Vagina (tissue), 2 donors: ENCODE results near the gene RALBP1. TPM values are rescaled to one million over a fixed set of nuclear protein-coding genes. Genes with fewer than 3 reads are reported as not detected.
A peak's percentile ranks its signal among the peaks of the same experiment; 100 is the strongest.
"Not testable (repeated sequence)": the region's sequence is repeated elsewhere in the genome, so short reads cannot be mapped to it uniquely, and the experiment has no call there.

Source experiments
- DNase-seq, 2 donors: peaks; one replicate each; pipeline ENCODE4 v3.0.0-alpha.2; 2017; ENCODE audit errors: extremely low spot score in 2 of 2
- H3K27ac ChIP-seq: fragments of 200-600 bp; sonication (generic); one replicate; pipeline ENCODE4 v1.5.1; 2019
- H3K27me3 ChIP-seq: fragments of 200-600 bp; sonication (generic); one replicate; pipeline ENCODE4 v1.5.1; 2019
- H3K36me3 ChIP-seq, 2 donors: fragments of 200-600 bp; sonication (generic); one replicate each; pipeline ENCODE4 v1.5.1; 2017 to 2019
- H3K4me1 ChIP-seq: fragments of 200-600 bp; sonication (generic); one replicate; pipeline ENCODE4 v1.5.1; 2019
- H3K4me3 ChIP-seq, 2 donors: fragments of 200-600 bp; sonication (generic); 1 replicate in 1 of 2; 2 replicates in 1 of 2; pipeline ENCODE4 v1.5.1; 2016 to 2019
- H3K9me3 ChIP-seq: fragments of 200-600 bp; sonication (generic); one replicate; pipeline ENCODE4 v1.5.1; 2019
- POLR2A ChIP-seq, 2 donors: fragments of 450-650 bp; IDR thresholded peaks; one replicate each; pipeline ENCODE4 v1.6.1; 2017; ENCODE audit warnings: antibody characterized with exemption in 2 of 2, mild to moderate bottlenecking in 2 of 2, moderate library complexity in 2 of 2
- POLR2AphosphoS5 ChIP-seq, 2 donors: sonication (generic); formaldehyde crosslinking; IDR thresholded peaks; one replicate each; pipeline ENCODE4 v1.9.0; 2017; ENCODE audit warnings: antibody characterized with exemption in 2 of 2, mild to moderate bottlenecking in 2 of 2, low read depth in 1 of 2; ENCODE audit not compliant: insufficient read depth in 1 of 2
- intact Hi-C: fragments of 100-400 bp; cut with DNase I; formaldehyde crosslinking; loops from one replicate; pipeline ENCODE4 v1.15.1; 2023
- total RNA-seq: library from RNA; depleted of rRNA; stranded (reverse); fragments of >200 nt; gene quantifications from one replicate; pipeline ENCODE4 v1.2.3, GENCODE V29; 2016
- TF ChIP-seq, protein P1 (sequence below), 3 experiments: fragments of 450-650 bp in 2 of 3; fragments of 200-600 bp in 1 of 3; sonication (generic) in 1 of 3; IDR thresholded peaks; one replicate each; pipeline ENCODE4 v1.5.1; 2017 to 2019; ENCODE audit warnings: antibody characterized with exemption in 3 of 3, mild to moderate bottlenecking in 2 of 3, moderate library complexity in 2 of 3

RALBP1 gene
- 65.6 TPM for total RNA-seq

DNA sequence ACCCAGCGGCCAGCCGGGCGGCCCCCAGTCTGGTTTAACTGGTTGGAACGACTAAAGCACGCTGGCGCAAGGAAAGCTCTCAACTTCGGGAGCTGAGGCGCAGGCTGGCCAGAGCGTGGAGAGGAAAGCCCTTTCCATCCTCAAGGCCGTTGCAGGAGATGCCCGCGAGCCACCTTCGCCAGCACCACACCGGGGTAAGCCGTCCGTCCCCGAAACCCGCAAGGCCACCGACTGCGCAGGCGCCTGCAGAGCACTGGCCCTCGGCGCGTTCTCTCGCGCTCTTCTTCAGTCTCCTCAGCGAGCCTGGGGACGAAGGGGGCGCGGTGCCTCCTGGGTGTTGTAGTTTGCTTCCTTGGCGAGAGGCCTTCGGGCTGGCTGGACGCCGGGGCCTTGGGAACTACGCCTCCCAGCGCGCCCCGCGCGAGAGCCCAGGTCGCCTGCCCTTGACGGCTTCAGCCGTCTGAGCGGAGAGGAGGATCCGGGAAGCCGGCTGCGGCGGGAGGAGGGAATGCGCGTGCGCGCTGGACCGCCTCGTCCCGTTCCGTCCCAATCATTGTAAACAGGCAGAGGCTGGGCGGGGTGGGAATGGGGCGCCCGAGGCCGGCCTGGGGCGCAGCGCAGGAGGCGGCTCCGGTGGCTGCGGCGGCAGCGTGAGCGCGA is at the start of gene RALBP1:
Gene RALBP1, plus strand, starts transcription at position 531 of the 660 bp plus-strand sequence. CDS start 37,533 bp downstream, outside the sequence.
- Histone ChIP-seq H3K4me1 (peaks cover 26% of the 10 kb centered on the region), H3K9me3 (no peaks in the 10 kb centered on the region), H3K27ac (peak within 1 kb of the TSS; percentile 91), H3K36me3 (peaks cover 0 to 14% of the 10 kb centered on the region in 2 donors), H3K27me3 (no peaks in the 10 kb centered on the region), H3K4me3 (peak within 1 kb of the TSS; percentile 85 to 97)
- intact Hi-C loops = loop anchor here (2.0 to 10.0 kb wide), 2 partner anchors 140 to 372 kb away; partner anchors contain the start of genes NDUFV2 and TWSG1
- peak; percentile 42 to 83 for TF ChIP-seq POLR2A (IDR thresholded peaks at IDR 0.05)
- peak; percentile 95 to 97 for TF ChIP-seq POLR2AphosphoS5 (IDR thresholded peaks at IDR 0.05; ENCODE audit: insufficient read depth in 1 of 2, low read depth in 1 of 2)
- TF ChIP-seq, protein P1, sequence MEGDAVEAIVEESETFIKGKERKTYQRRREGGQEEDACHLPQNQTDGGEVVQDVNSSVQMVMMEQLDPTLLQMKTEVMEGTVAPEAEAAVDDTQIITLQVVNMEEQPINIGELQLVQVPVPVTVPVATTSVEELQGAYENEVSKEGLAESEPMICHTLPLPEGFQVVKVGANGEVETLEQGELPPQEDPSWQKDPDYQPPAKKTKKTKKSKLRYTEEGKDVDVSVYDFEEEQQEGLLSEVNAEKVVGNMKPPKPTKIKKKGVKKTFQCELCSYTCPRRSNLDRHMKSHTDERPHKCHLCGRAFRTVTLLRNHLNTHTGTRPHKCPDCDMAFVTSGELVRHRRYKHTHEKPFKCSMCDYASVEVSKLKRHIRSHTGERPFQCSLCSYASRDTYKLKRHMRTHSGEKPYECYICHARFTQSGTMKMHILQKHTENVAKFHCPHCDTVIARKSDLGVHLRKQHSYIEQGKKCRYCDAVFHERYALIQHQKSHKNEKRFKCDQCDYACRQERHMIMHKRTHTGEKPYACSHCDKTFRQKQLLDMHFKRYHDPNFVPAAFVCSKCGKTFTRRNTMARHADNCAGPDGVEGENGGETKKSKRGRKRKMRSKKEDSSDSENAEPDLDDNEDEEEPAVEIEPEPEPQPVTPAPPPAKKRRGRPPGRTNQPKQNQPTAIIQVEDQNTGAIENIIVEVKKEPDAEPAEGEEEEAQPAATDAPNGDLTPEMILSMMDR (IDR thresholded peaks at IDR 0.05) = peak in 1 of 3 experiments; percentile 11
- peak; percentile 98 to 99 for DNase-seq

DNA sequence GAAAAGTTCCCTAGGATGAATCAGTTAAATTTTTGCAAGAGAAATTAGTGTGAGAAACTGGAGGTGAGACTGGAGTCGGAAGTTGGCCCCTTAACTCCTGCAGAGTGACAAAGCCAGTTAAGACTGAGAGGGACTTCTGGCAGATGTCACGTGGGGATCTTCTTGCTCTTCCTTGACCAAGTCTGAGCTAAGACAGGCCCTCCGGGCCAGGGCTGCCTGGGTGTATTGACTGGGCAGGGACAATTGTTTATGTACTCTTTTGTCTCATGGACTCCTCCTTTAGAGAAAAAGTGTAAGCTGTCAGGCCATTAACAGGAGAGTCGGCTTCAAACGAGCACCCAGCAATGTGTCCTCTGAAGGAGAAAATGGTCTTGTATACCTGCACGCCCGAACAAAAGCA is 48.6 kb upstream of the RALBP1 start:
- TF ChIP-seq POLR2AphosphoS5 (IDR thresholded peaks at IDR 0.05; ENCODE audit: insufficient read depth in 1 of 2, low read depth in 1 of 2) (no peak), POLR2A (IDR thresholded peaks at IDR 0.05) (no peak)
- TF ChIP-seq, protein P1 (IDR thresholded peaks at IDR 0.05) = no peak
- intact Hi-C loops = no loop called here
- Histone ChIP-seq H3K36me3 (no peaks in the 10 kb centered on the region), H3K27me3 (no peaks in the 10 kb centered on the region), H3K9me3 (no peaks in the 10 kb centered on the region), H3K4me1 (peaks cover 21% of the 10 kb centered on the region), H3K27ac (no peak overlapping the region), H3K4me3 (no peak overlapping the region)
- DNase-seq = peak in 1 of 2 donors; percentile 42

DNA sequence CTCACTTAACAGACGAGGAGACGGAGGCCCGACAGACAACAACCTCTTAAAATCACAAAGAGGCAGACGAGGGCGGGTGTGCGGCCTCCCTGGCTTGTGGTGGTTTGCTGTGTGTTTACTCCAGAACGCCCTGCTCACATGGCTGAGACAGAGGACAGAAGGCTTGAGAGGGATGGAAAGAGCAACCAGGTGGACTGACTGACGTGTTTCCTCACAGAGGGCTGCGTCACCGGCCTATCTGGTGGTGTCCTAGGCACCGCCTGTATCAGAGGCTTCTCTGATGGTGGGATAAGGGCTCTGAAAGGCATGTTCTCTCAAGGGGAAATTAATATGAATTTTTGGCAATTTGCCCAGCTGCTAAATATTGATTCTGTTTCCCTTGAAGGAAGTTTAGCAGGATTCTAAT is 47.0 kb upstream of the RALBP1 start:
- TF ChIP-seq, protein P1 (IDR thresholded peaks at IDR 0.05) = no peak
- TF ChIP-seq POLR2AphosphoS5 (IDR thresholded peaks at IDR 0.05; ENCODE audit: insufficient read depth in 1 of 2, low read depth in 1 of 2) (no peak), POLR2A (IDR thresholded peaks at IDR 0.05) (no peak)
- peak in 1 of 2 donors; percentile 78 for DNase-seq
- peaks cover 21% of the 10 kb centered on the region for H3K4me1 ChIP-seq
- H3K9me3 ChIP-seq = no peaks in the 10 kb centered on the region
- peak overlapping the region; percentile 54 for H3K27ac ChIP-seq
- H3K36me3 ChIP-seq = no peaks in the 10 kb centered on the region
- H3K27me3 ChIP-seq = no peaks in the 10 kb centered on the region
- H3K4me3 ChIP-seq = no peak overlapping the region
- intact Hi-C loops = no loop called here

DNA sequence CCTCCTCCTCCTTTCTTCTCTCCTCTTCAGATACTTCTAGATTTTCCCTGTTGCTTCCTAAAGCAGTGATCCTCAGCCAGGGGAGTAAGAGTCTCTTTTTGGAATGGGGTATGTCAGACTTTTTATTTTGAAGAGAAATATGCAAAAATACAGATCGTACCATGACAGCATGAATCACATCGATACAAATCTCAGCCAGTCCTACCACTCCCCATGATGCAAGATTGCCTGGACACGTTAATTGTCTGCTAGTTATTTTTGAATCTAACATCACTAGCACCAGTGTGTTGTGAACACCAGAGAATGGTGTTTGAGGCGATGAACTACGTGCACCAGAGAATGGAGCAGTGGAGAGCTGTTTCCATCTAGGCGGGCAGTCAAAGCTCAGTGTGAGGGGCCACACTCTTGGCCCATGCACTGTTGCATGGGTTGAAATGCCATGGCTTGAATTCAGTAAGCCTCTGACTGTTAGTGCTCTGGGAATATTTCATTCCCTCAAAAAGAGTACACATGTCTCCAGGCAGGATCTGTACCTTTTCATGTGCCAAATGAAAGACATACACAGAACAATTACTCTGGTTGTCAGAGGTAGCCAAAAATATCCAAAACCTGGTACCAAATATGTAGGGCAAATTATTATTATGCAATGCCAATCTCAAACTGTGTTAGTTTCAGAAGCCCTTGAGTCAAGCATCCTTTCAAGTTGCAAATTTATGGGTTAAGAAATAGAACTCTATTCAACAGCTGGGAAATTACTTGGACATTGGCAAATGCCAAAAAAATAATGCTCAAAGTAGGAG is 46.3 kb upstream of the RALBP1 start:
- intact Hi-C loops = no loop called here
- TF ChIP-seq, protein P1 (IDR thresholded peaks at IDR 0.05) = no peak
- peak overlapping the region; percentile 54 for H3K27ac ChIP-seq
- peak in 1 of 2 donors; percentile 83 for DNase-seq
- H3K9me3 ChIP-seq = no peaks in the 10 kb centered on the region
- H3K27me3 ChIP-seq = no peaks in the 10 kb centered on the region
- peaks cover 24% of the 10 kb centered on the region for H3K4me1 ChIP-seq
- H3K36me3 ChIP-seq = no peaks in the 10 kb centered on the region
- H3K4me3 ChIP-seq = no peak overlapping the region

DNA sequence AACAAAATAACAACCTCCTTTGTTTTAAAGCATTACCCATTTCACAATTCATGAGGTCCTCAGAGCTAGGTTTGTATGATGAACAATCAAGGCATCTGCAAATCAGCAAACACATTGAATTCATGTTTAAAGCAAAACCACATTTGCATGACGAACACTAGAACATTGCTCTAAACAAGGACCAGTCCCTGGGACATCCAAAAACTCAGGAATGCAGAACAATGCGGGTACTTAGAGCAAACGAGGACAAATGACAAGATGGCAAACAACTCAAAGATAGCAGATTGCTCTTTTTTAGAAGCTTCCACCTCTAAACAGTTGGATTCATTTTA is 45.7 kb upstream of the RALBP1 start:
- H3K27ac ChIP-seq = peak overlapping the region; percentile 54
- peaks cover 25% of the 10 kb centered on the region for H3K4me1 ChIP-seq
- H3K4me3 ChIP-seq = no peak overlapping the region
- TF ChIP-seq POLR2A (IDR thresholded peaks at IDR 0.05) = no peak
- TF ChIP-seq POLR2AphosphoS5 (IDR thresholded peaks at IDR 0.05; ENCODE audit: insufficient read depth in 1 of 2, low read depth in 1 of 2) = no peak
- TF ChIP-seq, protein P1 (IDR thresholded peaks at IDR 0.05) = no peak
- no peaks in the 10 kb centered on the region for H3K9me3 ChIP-seq
- no peaks in the 10 kb centered on the region for H3K36me3 ChIP-seq
- intact Hi-C loops = no loop called here
- no peaks in the 10 kb centered on the region for H3K27me3 ChIP-seq
- peak in 1 of 2 donors; percentile 20 for DNase-seq

DNA sequence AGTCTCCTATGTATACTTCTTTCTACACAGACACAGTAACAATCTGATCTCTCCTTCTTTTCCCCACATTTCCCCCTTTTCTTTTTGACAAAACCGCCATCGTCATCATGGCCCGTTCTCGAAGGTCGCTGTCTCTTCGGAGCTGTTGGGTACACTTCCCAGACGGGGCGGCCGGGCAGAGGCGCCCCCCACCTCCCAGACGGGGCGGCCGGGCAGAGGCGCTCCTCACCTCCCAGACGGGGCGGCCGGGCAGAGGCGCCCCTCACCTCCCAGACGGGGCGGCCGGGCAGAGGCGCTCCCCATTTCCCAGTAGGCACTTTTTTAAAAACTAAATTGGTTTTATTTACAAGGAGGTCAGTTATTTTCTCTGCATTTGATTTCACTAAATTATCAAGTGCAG is 45.0 kb upstream of the RALBP1 start:
- H3K9me3 ChIP-seq, DNase-seq, H3K27me3 ChIP-seq, H3K27ac ChIP-seq, intact Hi-C loops, H3K36me3 ChIP-seq, H3K4me3 ChIP-seq: not testable (repeated sequence)
- H3K4me1 ChIP-seq = peaks cover 25% of the 10 kb centered on the region
